ENCODE measurements around the gene CASZ1.

DNA sequence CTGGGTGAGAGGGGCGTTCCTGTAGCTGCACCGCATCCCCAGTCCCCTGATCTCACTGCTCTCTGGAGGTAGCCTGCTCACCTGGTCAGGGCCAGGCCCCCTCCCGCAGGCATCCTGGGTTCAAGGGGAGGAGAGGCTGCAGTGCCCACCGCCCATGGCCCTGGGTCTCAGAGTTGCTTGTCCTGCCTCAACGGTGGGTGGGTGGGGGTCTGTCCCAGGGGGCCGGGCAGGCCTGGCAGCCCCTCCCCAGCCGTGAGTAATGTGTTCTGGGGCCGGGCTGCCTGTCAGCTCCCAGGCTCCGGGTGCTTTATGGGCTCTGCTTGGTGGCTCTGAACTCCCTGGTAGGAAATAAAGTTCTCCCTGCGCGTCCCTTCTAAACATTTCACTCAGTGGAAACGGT lies 126.9 kb downstream of the CASZ1 start:
- TF ChIP-seq, protein P1, sequence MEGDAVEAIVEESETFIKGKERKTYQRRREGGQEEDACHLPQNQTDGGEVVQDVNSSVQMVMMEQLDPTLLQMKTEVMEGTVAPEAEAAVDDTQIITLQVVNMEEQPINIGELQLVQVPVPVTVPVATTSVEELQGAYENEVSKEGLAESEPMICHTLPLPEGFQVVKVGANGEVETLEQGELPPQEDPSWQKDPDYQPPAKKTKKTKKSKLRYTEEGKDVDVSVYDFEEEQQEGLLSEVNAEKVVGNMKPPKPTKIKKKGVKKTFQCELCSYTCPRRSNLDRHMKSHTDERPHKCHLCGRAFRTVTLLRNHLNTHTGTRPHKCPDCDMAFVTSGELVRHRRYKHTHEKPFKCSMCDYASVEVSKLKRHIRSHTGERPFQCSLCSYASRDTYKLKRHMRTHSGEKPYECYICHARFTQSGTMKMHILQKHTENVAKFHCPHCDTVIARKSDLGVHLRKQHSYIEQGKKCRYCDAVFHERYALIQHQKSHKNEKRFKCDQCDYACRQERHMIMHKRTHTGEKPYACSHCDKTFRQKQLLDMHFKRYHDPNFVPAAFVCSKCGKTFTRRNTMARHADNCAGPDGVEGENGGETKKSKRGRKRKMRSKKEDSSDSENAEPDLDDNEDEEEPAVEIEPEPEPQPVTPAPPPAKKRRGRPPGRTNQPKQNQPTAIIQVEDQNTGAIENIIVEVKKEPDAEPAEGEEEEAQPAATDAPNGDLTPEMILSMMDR (IDR thresholded peaks at IDR 0.05), result no peak
- TF ChIP-seq POLR2A (IDR thresholded peaks at IDR 0.05), result no peak

All from testis (tissue), 2 donors.